ENCODE results near the gene TYW1B.
"Not testable (repeated sequence)": the region's sequence is repeated elsewhere in the genome, so short reads cannot be mapped to it uniquely, and the experiment has no call there.

Gene TYW1B

DNA sequence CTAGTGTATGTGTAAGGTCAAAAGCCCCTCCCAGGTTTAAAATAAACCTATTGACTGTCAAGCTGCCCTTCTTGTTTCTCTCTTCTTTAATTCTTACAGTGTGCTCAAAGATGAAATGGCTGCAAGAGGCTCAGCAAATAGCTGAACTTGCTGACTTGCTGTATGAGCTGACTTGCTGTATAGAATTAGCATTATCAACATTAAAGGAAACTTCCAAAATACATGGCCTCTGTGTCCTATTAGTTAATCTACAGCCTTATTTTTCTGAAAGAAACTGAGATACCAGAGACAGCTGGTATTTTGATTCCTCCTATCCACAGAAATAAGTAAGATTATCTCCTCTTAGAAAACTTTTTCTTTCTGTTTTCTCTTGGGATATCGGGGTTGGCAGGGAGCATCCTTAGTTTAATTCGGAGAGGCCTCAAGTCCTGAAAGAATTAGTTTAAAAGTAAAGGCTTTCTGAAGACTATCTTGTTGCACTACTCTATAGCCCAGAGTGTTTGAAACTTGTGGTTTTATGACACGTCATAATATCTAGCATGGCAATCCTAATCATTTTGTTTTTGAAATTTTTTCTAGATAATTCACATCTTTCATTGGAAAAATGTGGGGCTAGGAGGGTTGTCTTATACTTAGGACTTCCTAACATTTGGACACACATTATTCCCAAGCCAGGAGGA lies 119.5 kb downstream of the TYW1B start:
- H3K4me1 ChIP-seq (ENCODE audit: insufficient read depth, low read length); H3K4me3 ChIP-seq (ENCODE audit: low read length); H3K36me3 ChIP-seq (ENCODE audit: insufficient read depth, low read depth, low read length); H3K27me3 ChIP-seq (ENCODE audit: insufficient read depth, low read length); H3K27ac ChIP-seq (ENCODE audit: low read length); H3K9me3 ChIP-seq (ENCODE audit: insufficient read depth, low read depth, low read length); H3K9ac ChIP-seq (ENCODE audit: low read depth, low read length): not testable (repeated sequence)

DNA sequence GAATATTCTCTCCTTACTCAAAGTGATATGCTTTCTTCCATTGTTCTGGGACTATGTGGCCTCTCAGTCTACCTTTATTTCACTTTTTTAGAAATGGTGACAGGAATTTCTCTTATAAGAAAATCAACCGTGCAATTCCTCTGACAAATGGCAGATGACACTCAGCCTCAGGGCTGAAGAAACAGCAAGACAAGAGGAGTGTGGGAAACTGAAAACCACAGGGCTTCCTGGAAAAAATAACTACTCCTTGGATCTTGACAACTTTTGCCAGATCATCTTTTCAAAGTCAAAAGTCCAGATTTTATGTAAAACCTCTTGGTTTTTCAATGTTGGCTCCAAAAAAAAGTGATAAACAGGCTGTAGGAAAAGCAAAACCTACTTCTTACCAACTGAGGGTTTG lies 121.5 kb downstream of the TYW1B start:
- H3K9me3 ChIP-seq (ENCODE audit: insufficient read depth, low read depth, low read length): no peaks in the 10 kb centered on the region
- H3K4me1 ChIP-seq (ENCODE audit: insufficient read depth, low read length): peaks cover 6% of the 10 kb centered on the region; the same call in 1 of the 2 replicates
- H3K4me3 ChIP-seq (ENCODE audit: low read length): no peak overlapping the region
- H3K36me3 ChIP-seq (ENCODE audit: insufficient read depth, low read depth, low read length): no peaks in the 10 kb centered on the region
- no peaks in the 10 kb centered on the region for H3K27me3 ChIP-seq (ENCODE audit: insufficient read depth, low read length)
- H3K9ac ChIP-seq (ENCODE audit: low read depth, low read length): no peak overlapping the region
- H3K27ac ChIP-seq (ENCODE audit: low read length): no peak overlapping the region

DNA sequence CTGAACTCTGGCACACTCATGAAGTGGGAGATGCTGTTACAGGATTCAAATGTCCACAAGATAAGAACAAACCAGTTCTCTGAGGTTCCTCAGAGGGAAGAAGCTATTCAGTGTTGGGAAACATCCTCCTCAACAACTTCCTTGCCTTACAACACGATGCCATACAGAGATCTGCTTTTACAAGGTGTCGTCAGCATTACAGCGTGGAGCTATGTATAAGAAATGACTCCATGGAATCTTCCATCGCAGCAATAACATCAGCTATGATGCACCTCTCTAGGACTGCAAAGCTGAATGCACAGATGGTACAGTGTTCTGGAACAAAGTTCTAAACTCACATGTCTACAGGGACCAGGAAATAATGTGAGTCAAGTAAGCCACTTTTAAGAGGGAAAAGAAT lies 122.3 kb downstream of the TYW1B start:
- H3K9me3 ChIP-seq (ENCODE audit: insufficient read depth, low read depth, low read length); H3K4me1 ChIP-seq (ENCODE audit: insufficient read depth, low read length); H3K4me3 ChIP-seq (ENCODE audit: low read length); H3K27me3 ChIP-seq (ENCODE audit: insufficient read depth, low read length); H3K9ac ChIP-seq (ENCODE audit: low read depth, low read length); H3K36me3 ChIP-seq (ENCODE audit: insufficient read depth, low read depth, low read length); H3K27ac ChIP-seq (ENCODE audit: low read length): not testable (repeated sequence)

DNA sequence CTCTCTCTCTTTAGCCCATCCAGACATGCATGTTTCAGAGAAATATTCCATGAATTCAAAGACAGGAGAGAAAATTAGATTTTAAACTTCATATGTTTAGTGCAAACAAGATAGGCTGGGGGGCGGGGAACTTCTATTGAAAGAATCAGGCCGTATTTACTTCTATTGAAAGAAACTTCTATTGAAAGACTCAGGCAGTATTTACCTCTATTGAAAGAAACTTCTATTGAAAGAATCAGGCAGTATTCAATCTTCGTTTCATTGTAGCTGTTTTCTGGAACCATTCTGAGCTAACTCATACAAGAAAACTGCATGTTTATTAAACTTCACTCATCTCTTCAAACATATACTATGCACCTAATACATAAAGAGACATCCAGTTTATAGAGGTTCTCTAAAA lies 123.1 kb downstream of the TYW1B start:
- Histone ChIP-seq H3K4me1 (ENCODE audit: insufficient read depth, low read length) (peaks cover 6% of the 10 kb centered on the region; the same call in 1 of the 2 replicates), H3K4me3 (ENCODE audit: low read length) (no peak overlapping the region), H3K9me3 (ENCODE audit: insufficient read depth, low read depth, low read length) (no peaks in the 10 kb centered on the region), H3K9ac (ENCODE audit: low read depth, low read length) (no peak overlapping the region), H3K27ac (ENCODE audit: low read length) (no peak overlapping the region), H3K27me3 (ENCODE audit: insufficient read depth, low read length) (no peaks in the 10 kb centered on the region), H3K36me3 (ENCODE audit: insufficient read depth, low read depth, low read length) (no peaks in the 10 kb centered on the region)

DNA sequence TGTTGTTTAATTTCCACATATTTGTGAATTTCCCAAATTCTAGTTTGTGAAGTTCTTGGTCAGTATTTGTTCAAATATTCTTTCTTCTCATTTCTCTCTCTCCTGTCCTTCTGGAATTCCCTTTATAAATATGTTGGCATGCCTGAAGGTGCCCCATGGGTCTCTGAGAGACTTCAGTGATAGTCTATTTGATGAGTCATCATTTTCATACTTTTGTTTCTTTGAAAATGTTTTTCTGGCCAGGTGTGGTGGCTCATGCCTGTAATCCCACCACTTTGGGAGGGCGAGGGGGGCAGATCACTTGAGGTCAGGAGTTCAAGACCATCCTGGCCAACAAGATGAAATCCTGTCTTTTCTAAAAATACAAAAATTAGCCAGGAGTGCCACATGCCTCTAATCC lies 127.5 kb downstream of the TYW1B start:
- not testable (repeated sequence) for H3K36me3 ChIP-seq (ENCODE audit: insufficient read depth, low read depth, low read length); H3K27ac ChIP-seq (ENCODE audit: low read length); H3K9me3 ChIP-seq (ENCODE audit: insufficient read depth, low read depth, low read length); H3K4me3 ChIP-seq (ENCODE audit: low read length); H3K27me3 ChIP-seq (ENCODE audit: insufficient read depth, low read length); H3K9ac ChIP-seq (ENCODE audit: low read depth, low read length); H3K4me1 ChIP-seq (ENCODE audit: insufficient read depth, low read length)

DNA sequence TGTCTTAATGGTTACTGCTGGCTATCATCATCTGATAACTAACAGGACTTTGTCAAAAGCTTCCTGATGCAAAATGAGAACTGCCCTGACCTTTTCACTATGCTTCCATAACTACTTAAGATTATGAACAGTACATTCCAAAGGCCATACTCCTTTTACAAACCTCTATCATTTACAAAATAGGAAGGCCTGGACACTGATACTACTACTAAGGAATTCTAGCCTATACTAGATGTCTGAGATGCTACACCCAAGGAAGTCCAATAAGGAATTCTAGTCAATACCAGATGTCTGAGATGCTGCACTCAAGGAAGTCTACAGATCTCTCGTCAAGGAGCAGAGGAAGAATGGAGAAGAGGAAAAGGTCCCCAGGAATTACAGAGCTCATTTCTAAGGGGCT lies 130.9 kb downstream of the TYW1B start:
- H3K9ac ChIP-seq (ENCODE audit: low read depth, low read length); H3K27ac ChIP-seq (ENCODE audit: low read length); H3K27me3 ChIP-seq (ENCODE audit: insufficient read depth, low read length); H3K4me3 ChIP-seq (ENCODE audit: low read length); H3K36me3 ChIP-seq (ENCODE audit: insufficient read depth, low read depth, low read length); H3K9me3 ChIP-seq (ENCODE audit: insufficient read depth, low read depth, low read length); H3K4me1 ChIP-seq (ENCODE audit: insufficient read depth, low read length): not testable (repeated sequence)

DNA sequence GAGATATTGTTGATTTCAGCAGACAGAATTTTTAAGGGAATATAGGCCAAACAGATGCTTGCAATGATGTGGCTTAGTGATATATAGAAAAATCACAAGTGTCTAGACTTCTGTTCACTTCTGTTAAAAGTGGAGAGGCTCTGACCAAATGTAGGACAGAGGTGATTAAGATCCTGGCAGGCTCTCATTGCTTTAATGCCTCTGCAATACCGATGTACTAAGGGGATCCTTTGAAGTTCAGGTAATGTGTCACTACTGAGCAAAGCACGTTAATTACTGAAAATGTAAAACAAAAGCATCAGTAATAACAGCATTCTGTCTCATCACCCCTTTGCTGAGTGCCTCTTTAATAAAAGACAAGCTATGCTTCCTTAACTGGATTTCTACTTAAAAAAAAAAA lies 131.4 kb downstream of the TYW1B start:
- H3K27me3 ChIP-seq (ENCODE audit: insufficient read depth, low read length); H3K4me3 ChIP-seq (ENCODE audit: low read length): not testable (repeated sequence)

DNA sequence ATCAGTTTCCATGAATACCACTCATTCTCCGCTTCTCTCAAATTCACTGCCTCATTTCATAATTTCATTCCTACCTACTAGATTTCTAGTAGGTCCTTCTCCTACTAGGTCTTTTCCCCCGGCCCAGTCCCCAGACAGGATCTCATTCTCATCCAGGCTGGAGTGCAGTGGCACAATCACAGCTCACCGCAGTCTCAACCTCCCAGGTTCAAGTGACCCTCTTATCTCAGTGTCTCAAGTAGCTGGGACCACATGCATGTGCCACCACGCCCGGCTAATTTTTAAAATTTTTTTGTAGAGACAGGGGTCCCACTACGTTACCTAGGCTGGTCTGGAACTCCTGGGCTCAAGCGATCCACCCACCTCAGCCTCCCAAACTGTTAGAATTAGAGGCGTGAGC lies 132.5 kb downstream of the TYW1B start:
- not testable (repeated sequence) for H3K9ac ChIP-seq (ENCODE audit: low read depth, low read length); H3K27me3 ChIP-seq (ENCODE audit: insufficient read depth, low read length); H3K4me3 ChIP-seq (ENCODE audit: low read length); H3K27ac ChIP-seq (ENCODE audit: low read length); H3K9me3 ChIP-seq (ENCODE audit: insufficient read depth, low read depth, low read length); H3K36me3 ChIP-seq (ENCODE audit: insufficient read depth, low read depth, low read length); H3K4me1 ChIP-seq (ENCODE audit: insufficient read depth, low read length)

More for the DNA sequence above, 131.4 kb downstream of the TYW1B start:
- H3K4me1 ChIP-seq (ENCODE audit: insufficient read depth, low read length); H3K27ac ChIP-seq (ENCODE audit: low read length); H3K36me3 ChIP-seq (ENCODE audit: insufficient read depth, low read depth, low read length); H3K9ac ChIP-seq (ENCODE audit: low read depth, low read length); H3K9me3 ChIP-seq (ENCODE audit: insufficient read depth, low read depth, low read length): not testable (repeated sequence)

DNA sequence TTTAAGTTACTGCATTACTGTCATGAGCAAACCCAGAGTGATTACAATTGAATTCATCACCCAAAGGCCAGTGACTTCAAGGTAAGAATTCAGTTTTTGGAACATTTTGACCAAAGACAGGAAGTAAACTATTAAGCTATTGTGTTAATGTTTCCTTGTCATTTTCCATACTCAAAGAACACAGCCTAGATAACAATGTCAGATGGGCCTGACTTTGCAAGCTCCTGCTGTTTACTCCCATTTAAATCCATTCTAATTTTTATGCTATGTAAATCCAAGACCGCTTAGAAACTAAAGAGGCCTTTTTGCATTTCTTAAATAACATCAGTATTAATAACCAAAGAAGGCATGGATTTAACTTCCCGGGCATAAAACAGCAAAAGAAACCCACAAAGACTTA lies 136.6 kb downstream of the TYW1B start:
- H3K9me3 ChIP-seq (ENCODE audit: insufficient read depth, low read depth, low read length); H3K4me3 ChIP-seq (ENCODE audit: low read length); H3K36me3 ChIP-seq (ENCODE audit: insufficient read depth, low read depth, low read length); H3K27me3 ChIP-seq (ENCODE audit: insufficient read depth, low read length): not testable (repeated sequence)
- Histone ChIP-seq H3K27ac (ENCODE audit: low read length) (peak overlapping the region; percentile 71), H3K4me1 (ENCODE audit: insufficient read depth, low read length) (peaks cover 31% of the 10 kb centered on the region; the same call in 1 of the 2 replicates), H3K9ac (ENCODE audit: low read depth, low read length) (peak overlapping the region; percentile 61; the same call in 1 of the 2 replicates)

DNA sequence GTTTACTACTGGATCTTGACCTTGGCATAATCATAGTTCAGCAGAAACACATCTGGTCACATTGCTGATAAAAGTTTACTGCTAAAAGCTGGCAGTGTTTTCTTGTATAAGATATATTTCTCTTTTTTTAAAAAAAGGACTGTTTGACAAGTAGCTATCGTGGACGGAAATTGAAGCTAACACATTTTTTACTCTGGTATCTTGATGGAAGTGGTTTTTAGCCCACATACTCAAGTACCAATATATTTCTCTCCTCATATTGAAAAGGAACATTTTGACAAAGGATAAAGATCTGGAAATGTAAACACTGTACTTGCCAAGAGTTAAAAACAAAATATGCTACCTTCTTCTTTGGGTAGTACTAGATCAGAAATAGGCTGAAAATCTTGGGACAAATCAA lies 137.8 kb downstream of the TYW1B start:
- not testable (repeated sequence) for H3K9ac ChIP-seq (ENCODE audit: low read depth, low read length); H3K27me3 ChIP-seq (ENCODE audit: insufficient read depth, low read length); H3K9me3 ChIP-seq (ENCODE audit: insufficient read depth, low read depth, low read length); H3K36me3 ChIP-seq (ENCODE audit: insufficient read depth, low read depth, low read length); H3K4me3 ChIP-seq (ENCODE audit: low read length)
- peak overlapping the region; percentile 77 for H3K27ac ChIP-seq (ENCODE audit: low read length)
- peaks cover 30% of the 10 kb centered on the region; the same call in 1 of the 2 replicates for H3K4me1 ChIP-seq (ENCODE audit: insufficient read depth, low read length)

DNA sequence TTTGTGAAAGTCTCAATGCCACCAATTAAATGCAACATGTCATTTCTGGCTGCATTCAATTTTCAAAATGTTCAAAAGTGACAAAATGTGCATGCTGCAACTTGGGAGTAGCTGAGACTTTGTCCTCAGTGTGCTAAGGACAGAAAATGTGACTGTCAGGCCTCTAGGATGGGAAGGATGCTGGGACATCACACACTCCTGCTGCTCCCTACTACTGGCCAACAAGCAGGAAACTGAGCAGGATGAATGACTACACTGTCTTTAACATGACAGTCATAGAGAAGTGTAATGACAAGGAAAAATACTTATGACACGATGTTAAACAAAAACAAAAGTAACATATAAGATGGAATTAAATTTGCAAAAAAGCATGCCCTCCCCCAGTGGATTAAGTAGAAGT lies 138.7 kb downstream of the TYW1B start:
- not testable (repeated sequence) for H3K27me3 ChIP-seq (ENCODE audit: insufficient read depth, low read length); H3K4me3 ChIP-seq (ENCODE audit: low read length); H3K9me3 ChIP-seq (ENCODE audit: insufficient read depth, low read depth, low read length); H3K36me3 ChIP-seq (ENCODE audit: insufficient read depth, low read depth, low read length); H3K27ac ChIP-seq (ENCODE audit: low read length)
- H3K4me1 ChIP-seq (ENCODE audit: insufficient read depth, low read length): peaks cover 28% of the 10 kb centered on the region; the same call in 1 of the 2 replicates
- H3K9ac ChIP-seq (ENCODE audit: low read depth, low read length): peak overlapping the region; percentile 1; the same call in 1 of the 2 replicates

DNA sequence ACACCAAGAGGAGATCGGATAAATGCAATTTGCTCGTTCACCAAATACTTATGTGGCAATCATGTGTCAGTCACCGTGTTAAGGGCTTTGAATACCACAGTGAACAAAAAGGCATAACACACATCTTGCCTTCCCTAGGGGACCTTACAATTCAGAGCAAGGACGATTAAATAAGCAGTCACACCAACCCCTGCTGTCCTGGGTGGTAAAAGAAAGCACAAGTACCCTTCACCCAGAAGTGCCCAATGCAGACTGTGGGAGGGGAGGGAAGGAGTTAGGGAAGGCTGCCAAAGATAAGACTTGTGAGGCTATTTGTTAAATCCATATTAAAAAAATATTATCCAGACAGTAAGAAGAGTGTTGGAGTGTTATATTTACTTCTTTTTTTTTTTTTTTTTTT lies 146.8 kb downstream of the TYW1B start:
- H3K4me3 ChIP-seq (ENCODE audit: low read length); H3K27ac ChIP-seq (ENCODE audit: low read length); H3K4me1 ChIP-seq (ENCODE audit: insufficient read depth, low read length); H3K9me3 ChIP-seq (ENCODE audit: insufficient read depth, low read depth, low read length); H3K9ac ChIP-seq (ENCODE audit: low read depth, low read length); H3K27me3 ChIP-seq (ENCODE audit: insufficient read depth, low read length); H3K36me3 ChIP-seq (ENCODE audit: insufficient read depth, low read depth, low read length): not testable (repeated sequence)

DNA sequence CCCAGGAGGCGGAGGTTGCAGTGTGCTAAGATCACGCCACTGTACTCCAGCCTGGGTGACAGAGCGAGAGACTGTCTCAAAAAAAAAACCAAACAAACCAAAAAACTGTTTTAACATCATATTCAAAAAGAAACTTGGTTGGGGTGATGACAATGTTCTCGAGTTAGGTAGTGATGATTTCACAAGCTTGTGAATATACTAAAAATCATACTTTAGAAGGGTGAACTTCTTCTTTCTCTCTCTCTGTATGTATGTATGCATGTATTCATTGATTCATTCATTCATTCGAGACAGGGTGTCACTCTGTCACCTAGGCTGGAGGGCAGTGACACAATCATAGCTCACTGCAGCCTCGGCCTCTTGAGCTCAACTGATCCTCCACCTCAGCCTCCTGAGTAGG lies 151.1 kb downstream of the TYW1B start:
- not testable (repeated sequence) for H3K4me3 ChIP-seq (ENCODE audit: low read length); H3K27me3 ChIP-seq (ENCODE audit: insufficient read depth, low read length); H3K27ac ChIP-seq (ENCODE audit: low read length); H3K4me1 ChIP-seq (ENCODE audit: insufficient read depth, low read length); H3K9me3 ChIP-seq (ENCODE audit: insufficient read depth, low read depth, low read length); H3K9ac ChIP-seq (ENCODE audit: low read depth, low read length); H3K36me3 ChIP-seq (ENCODE audit: insufficient read depth, low read depth, low read length)

All from iPS-20b (cell line).